ENCODE results near the gene RPA1. TPM values are rescaled to one million over a fixed set of nuclear protein-coding genes. Genes with fewer than 3 reads are reported as not detected.

Gene RPA1
- total and polyA plus RNA-seq, 9 of the 15 experiments (the other 6 are each of a cell fraction or from before 2014, with no cell fraction given) = 25.2 to 125 (median 47.4) TPM

DNA sequence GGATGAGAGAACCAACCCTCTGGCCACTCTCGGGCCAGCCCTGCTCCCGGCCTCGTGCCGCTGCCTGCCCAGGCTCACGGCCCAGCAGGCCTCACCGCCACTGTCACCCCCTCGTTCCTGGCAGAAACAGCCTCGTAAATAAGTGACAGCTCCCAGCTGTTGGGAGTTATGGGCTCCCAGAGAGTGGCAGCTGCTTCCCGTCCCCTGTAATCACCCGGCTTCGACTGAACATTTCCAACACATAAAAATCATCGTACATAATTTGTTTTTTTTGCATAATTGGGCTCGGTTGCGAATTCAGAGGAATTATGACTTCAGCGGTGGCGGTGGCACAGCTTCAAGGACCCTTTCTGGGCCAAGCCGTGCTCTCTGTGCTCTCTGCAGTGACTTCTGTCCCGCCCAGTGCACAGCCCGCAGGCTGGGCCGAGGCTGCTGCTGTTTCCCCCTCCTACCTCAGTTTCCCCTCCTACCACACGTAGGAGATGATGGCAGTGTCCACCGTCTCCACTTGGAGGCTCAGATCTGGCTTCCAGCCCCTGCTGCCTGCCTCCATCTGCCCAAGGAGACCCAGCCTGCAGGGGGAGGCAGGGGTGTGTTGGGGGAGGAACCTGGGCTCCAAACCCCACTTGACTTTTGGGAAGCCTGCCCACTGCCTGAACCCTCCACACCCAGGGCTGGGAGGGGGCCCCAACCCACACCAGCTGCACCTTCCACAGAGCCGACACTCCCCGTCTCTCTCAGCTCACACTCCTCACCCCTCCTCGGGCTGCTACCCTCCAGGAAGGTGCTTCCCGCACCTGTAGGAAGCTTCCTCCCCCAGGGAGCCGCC lies 110.4 kb downstream of the RPA1 start:
- no TSS peak for BruUV-seq (replicated peaks)
- peaks cover 18 to 67% of the 10 kb centered on the region in 2 experiments; a peak in 4 of 5 replicates for H3K27me3 ChIP-seq (ENCODE audit: control insufficient read depth in 2 of 2, insufficient read depth in 2 of 2, low read length in 2 of 2)
- in situ Hi-C loops (cut with MboI) = no loop called here
- H3K4me1 ChIP-seq (replicated peaks in 1 of 2; ENCODE audit: control insufficient read depth in 2 of 2, insufficient read depth in 2 of 2, low read length in 2 of 2) = peaks cover 0 to 25% of the 10 kb centered on the region in 2 experiments; a peak in 1 of 5 replicates
- intact Hi-C loops (cut with micrococcal nuclease) = no loop called here
- H3K9ac ChIP-seq (ENCODE audit: insufficient read depth in 1 of 2, low read depth in 2 of 2, low read length in 2 of 2) = no peak overlapping the region
- FAIRE-seq (no peak), ATAC-seq (no peak), DNase-seq (ENCODE audit: extremely low read depth in 1 of 4, low spot score in 3 of 4) (no peak)
- WGBS (ENCODE audit: insufficient coverage, low coverage, missing lambda C conversion rate) = 5% methylated on average over 19 of the region's 27 CpGs
- H3K4me3 ChIP-seq = no peak overlapping the region
- no peaks in the 10 kb centered on the region for H3K9me3 ChIP-seq (replicated peaks; ENCODE audit: control insufficient read depth, insufficient read depth, low read depth, low read length)
- no peaks in the 10 kb centered on the region for H4K20me1 ChIP-seq (replicated peaks; ENCODE audit: control insufficient read depth, insufficient read depth, low read length)
- no peaks in the 10 kb centered on the region for H3K36me3 ChIP-seq (ENCODE audit: control insufficient read depth, insufficient read depth, low read length)
- ChIA-PET POLR2A (interaction anchor here (0.6 to 0.7 kb wide), 3 partner anchors 8 to 136 kb away, joined by 3 to 4 read pairs (median 3); no protein-coding TSS in a partner anchor), CTCF (ENCODE audit: low intra/inter-chr PET ratio) (no interaction called here)
- H2AFZ ChIP-seq (ENCODE audit: low read depth, low read length) = no peak overlapping the region
- no peak overlapping the region for H3K4me2 ChIP-seq (ENCODE audit: insufficient read depth, low read length)
- no peaks in the 10 kb centered on the region for H3K79me2 ChIP-seq (ENCODE audit: control insufficient read depth, insufficient read depth, low read length)
- no peak overlapping the region for H3K27ac ChIP-seq (ENCODE audit: extremely low read depth, low read depth, low read length)
- H3K9me1 ChIP-seq (ENCODE audit: control insufficient read depth, insufficient read depth, low read length) = no peaks in the 10 kb centered on the region
- TF ChIP-seq ATF7 (IDR thresholded peaks at IDR 0.05) = no peak
- TF ChIP-seq STAT5A (IDR thresholded peaks at IDR 0.05; ENCODE audit: borderline replicate concordance, low read length) = no peak
- no peak for TF ChIP-seq MCM2 (IDR thresholded peaks at IDR 0.05; ENCODE audit: low read depth)
- TF ChIP-seq NCOA4 (IDR thresholded peaks at IDR 0.05; ENCODE audit: partially characterized antibody) = no peak
- TF ChIP-seq POLR2B (IDR thresholded peaks at IDR 0.05; ENCODE audit: low read depth, partially characterized antibody) = no peak
- TF ChIP-seq, protein P1, sequence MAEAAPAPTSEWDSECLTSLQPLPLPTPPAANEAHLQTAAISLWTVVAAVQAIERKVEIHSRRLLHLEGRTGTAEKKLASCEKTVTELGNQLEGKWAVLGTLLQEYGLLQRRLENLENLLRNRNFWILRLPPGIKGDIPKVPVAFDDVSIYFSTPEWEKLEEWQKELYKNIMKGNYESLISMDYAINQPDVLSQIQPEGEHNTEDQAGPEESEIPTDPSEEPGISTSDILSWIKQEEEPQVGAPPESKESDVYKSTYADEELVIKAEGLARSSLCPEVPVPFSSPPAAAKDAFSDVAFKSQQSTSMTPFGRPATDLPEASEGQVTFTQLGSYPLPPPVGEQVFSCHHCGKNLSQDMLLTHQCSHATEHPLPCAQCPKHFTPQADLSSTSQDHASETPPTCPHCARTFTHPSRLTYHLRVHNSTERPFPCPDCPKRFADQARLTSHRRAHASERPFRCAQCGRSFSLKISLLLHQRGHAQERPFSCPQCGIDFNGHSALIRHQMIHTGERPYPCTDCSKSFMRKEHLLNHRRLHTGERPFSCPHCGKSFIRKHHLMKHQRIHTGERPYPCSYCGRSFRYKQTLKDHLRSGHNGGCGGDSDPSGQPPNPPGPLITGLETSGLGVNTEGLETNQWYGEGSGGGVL (CRISPR knock-in tag; IDR thresholded peaks at IDR 0.05) = no peak
- no peak for TF ChIP-seq BDP1 (IDR thresholded peaks at IDR 0.05; ENCODE audit: insufficient read depth, insufficient read length)
- TF ChIP-seq, protein P2, sequence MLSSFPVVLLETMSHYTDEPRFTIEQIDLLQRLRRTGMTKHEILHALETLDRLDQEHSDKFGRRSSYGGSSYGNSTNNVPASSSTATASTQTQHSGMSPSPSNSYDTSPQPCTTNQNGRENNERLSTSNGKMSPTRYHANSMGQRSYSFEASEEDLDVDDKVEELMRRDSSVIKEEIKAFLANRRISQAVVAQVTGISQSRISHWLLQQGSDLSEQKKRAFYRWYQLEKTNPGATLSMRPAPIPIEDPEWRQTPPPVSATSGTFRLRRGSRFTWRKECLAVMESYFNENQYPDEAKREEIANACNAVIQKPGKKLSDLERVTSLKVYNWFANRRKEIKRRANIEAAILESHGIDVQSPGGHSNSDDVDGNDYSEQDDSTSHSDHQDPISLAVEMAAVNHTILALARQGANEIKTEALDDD (IDR thresholded peaks at IDR 0.05) = no peak
- no peak for TF ChIP-seq KAT8 (IDR thresholded peaks at IDR 0.05; ENCODE audit: low read depth)
- no peak for TF ChIP-seq TBP (optimal IDR thresholded peaks at IDR 0.05; ENCODE audit: low read depth, low read length)
- no peak for TF ChIP-seq ZNF217 (CRISPR knock-in tag; IDR thresholded peaks at IDR 0.05)
- TF ChIP-seq SRSF9 (IDR thresholded peaks at IDR 0.05; ENCODE audit: borderline replicate concordance, low read depth, low read length) = no peak
- TF ChIP-seq BRCA1 (IDR thresholded peaks at IDR 0.05) = no peak
- no peak for TF ChIP-seq BRCA1 (CRISPR knock-in tag; IDR thresholded peaks at IDR 0.05)
- no peak for TF ChIP-seq MXI1 (IDR thresholded peaks at IDR 0.05; ENCODE audit: low read depth, low read length)
- no peak for TF ChIP-seq GABPB2 (CRISPR knock-in tag; conservative IDR thresholded peaks at IDR 0.05)
- TF ChIP-seq, protein P3, sequence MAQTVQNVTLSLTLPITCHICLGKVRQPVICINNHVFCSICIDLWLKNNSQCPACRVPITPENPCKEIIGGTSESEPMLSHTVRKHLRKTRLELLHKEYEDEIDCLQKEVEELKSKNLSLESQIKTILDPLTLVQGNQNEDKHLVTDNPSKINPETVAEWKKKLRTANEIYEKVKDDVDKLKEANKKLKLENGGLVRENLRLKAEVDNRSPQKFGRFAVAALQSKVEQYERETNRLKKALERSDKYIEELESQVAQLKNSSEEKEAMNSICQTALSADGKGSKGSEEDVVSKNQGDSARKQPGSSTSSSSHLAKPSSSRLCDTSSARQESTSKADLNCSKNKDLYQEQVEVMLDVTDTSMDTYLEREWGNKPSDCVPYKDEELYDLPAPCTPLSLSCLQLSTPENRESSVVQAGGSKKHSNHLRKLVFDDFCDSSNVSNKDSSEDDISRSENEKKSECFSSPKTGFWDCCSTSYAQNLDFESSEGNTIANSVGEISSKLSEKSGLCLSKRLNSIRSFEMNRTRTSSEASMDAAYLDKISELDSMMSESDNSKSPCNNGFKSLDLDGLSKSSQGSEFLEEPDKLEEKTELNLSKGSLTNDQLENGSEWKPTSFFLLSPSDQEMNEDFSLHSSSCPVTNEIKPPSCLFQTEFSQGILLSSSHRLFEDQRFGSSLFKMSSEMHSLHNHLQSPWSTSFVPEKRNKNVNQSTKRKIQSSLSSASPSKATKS (CRISPR knock-in tag; IDR thresholded peaks at IDR 0.05) = no peak
